Hematopoietic multipotent progenitor cell treated with erythropoietin and hydrocortisone succinate and interleukin-3 and kit ligand, for 8 days (in vitro differentiated cells): ENCODE measurements around the gene WNK2.

Experiments
- DNase-seq: peaks from one replicate; pipeline ENCODE4 v3.0.0-alpha.2; 2015

The WNK2 gene

GRCh38 chr9:93220627-93221026 lies 36.7 kb downstream of the WNK2 start:
- DNase-seq = no peak

- DNase-seq = no peak
These were observed 37.1 kb downstream of the WNK2 start for GRCh38 chr9:93221044-93221443.

GRCh38 chr9:93222890-93223259 lies 38.9 kb downstream of the WNK2 start:
- no peak for DNase-seq

- no peak for DNase-seq
These were observed 39.6 kb downstream of the WNK2 start for GRCh38 chr9:93223260-93224180.

GRCh38 chr9:93224591-93224990 lies 40.7 kb downstream of the WNK2 start:
- DNase-seq = no peak

GRCh38 chr9:93225417-93225816 lies 41.5 kb downstream of the WNK2 start:
- DNase-seq = no peak

- no peak for DNase-seq
These were observed 42.0 kb downstream of the WNK2 start for GRCh38 chr9:93225892-93226291.

GRCh38 chr9:93226819-93227218 lies 42.9 kb downstream of the WNK2 start:
- DNase-seq = no peak

- DNase-seq = no peak
These were observed 44.1 kb downstream of the WNK2 start for GRCh38 chr9:93228030-93228429.

- no peak for DNase-seq
These were observed 44.5 kb downstream of the WNK2 start for GRCh38 chr9:93228453-93228852.

GRCh38 chr9:93229636-93230035 lies 45.7 kb downstream of the WNK2 start:
- DNase-seq = no peak

- no peak for DNase-seq
These were observed 46.2 kb downstream of the WNK2 start for GRCh38 chr9:93230185-93230584.

GRCh38 chr9:93230601-93231000 lies 46.7 kb downstream of the WNK2 start:
- no peak for DNase-seq

- no peak for DNase-seq
These were observed 47.3 kb downstream of the WNK2 start for GRCh38 chr9:93231121-93231694.

- no peak for DNase-seq
These were observed 47.8 kb downstream of the WNK2 start for GRCh38 chr9:93231716-93232115.

GRCh38 chr9:93232388-93232960 lies 48.5 kb downstream of the WNK2 start:
- no peak for DNase-seq

GRCh38 chr9:93233033-93233432 lies 49.1 kb downstream of the WNK2 start:
- no peak for DNase-seq

- DNase-seq = no peak
These were observed 50.7 kb downstream of the WNK2 start for GRCh38 chr9:93234600-93234999.

- DNase-seq = no peak
These were observed 51.5 kb downstream of the WNK2 start for GRCh38 chr9:93235300-93235960.

GRCh38 chr9:93236541-93237206 lies 52.7 kb downstream of the WNK2 start:
- no peak for DNase-seq

GRCh38 chr9:93237540-93237939 lies 53.6 kb downstream of the WNK2 start:
- DNase-seq = peak; percentile 17

GRCh38 chr9:93238953-93239925 lies 55.3 kb downstream of the WNK2 start:
- DNase-seq = no peak
